ENCODE data around the gene NALF2.
A peak's percentile ranks its signal among the peaks of the same experiment; 100 is the strongest.

The NALF2 gene

GRCh38 chrX:69523314-69523713, 19.2 kb downstream of the NALF2 start:
- in situ Hi-C loops (cut with MboI; ENCODE audit: low pct_unique_long_range_greater_than_20kb, low sequenced_read_pairs, unreplicated experiment) = no loop called here
- TF ChIP-seq CTCF (IDR thresholded peaks at IDR 0.05; ENCODE audit: extremely low read depth, insufficient read depth, missing control alignments) = no peak

DNA sequence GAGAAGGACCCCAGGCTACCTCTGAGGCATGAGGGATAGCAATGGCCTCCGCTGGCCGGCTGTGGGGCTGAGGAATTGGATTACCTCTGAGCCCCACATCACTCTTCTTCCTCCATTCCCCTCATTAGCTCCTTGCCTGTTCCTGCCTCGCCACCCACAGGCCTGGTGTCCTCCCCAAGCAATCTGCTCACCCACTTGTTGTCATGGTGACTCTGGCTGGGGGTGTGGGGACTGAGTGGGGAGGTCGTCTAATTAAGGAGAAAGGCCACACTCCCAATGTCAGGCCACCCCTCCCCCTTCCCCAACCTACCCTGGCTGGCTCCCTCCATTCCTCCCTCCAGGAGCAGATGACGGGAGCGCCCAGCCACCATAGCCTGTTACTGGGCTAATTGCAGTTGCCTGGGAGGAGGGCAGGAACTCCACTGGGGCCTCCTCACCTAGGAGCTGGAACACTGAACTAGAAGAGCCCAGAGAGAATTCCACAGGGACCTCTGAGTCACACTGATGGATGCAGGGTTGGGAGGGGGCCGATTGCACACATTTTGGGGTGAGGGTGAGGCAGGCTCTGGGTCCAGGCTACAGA, 20.7 kb downstream of the NALF2 start:
- in situ Hi-C loops (cut with MboI; ENCODE audit: low pct_unique_long_range_greater_than_20kb, low sequenced_read_pairs, unreplicated experiment) = loop anchor here (25.0 kb wide), 1 partner anchor 512 kb away; the partner anchor contains the start of gene AWAT2
- TF ChIP-seq CTCF (IDR thresholded peaks at IDR 0.05; ENCODE audit: extremely low read depth, insufficient read depth, missing control alignments) = no peak
- DNase-seq (ENCODE audit: low spot score) = no peak

More at GRCh38 chrX:69523314-69523713, 19.2 kb downstream of the NALF2 start:
- no peak for DNase-seq (ENCODE audit: low spot score)

- no peak for DNase-seq (ENCODE audit: low spot score)
- in situ Hi-C loops (cut with MboI; ENCODE audit: low pct_unique_long_range_greater_than_20kb, low sequenced_read_pairs, unreplicated experiment) = loop anchor here (25.0 kb wide), 1 partner anchor 507 kb away; the partner anchor contains the start of gene AWAT2
- no peak for TF ChIP-seq CTCF (IDR thresholded peaks at IDR 0.05; ENCODE audit: extremely low read depth, insufficient read depth, missing control alignments)
Measured at GRCh38 chrX:69530306-69530705, 26.2 kb downstream of the NALF2 start.

GRCh38 chrX:69531031-69531755, 27.1 kb downstream of the NALF2 start:
- in situ Hi-C loops (cut with MboI; ENCODE audit: low pct_unique_long_range_greater_than_20kb, low sequenced_read_pairs, unreplicated experiment) = loop anchor here (25.0 kb wide), 1 partner anchor 506 kb away; the partner anchor contains the start of gene AWAT2
- DNase-seq (ENCODE audit: low spot score) = no peak
- no peak for TF ChIP-seq CTCF (IDR thresholded peaks at IDR 0.05; ENCODE audit: extremely low read depth, insufficient read depth, missing control alignments)

DNA sequence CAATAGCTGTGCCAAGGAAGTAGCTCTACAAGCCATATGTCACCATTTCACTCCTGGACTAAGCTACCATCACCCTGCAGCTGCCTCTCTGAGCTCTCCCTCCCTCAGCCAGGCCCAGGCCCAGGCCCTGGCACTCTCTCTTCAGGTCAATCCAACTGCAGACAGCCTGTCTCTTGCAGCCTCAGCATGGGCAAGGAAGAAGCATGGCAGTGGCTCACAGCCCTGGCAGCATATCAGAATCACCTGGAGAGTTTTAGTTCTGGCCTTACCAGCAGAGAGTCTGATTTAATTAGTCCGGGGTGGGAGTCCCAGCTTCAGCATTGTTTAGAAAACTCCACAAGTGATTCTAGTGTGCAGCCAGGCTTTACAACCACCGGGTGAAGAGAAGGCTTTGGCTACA, 31.5 kb downstream of the NALF2 start:
- in situ Hi-C loops (cut with MboI; ENCODE audit: low pct_unique_long_range_greater_than_20kb, low sequenced_read_pairs, unreplicated experiment) = loop anchor here (25.0 kb wide), 1 partner anchor 502 kb away; the partner anchor contains the start of gene AWAT2
- no peak for DNase-seq (ENCODE audit: low spot score)
- TF ChIP-seq CTCF (IDR thresholded peaks at IDR 0.05; ENCODE audit: extremely low read depth, insufficient read depth, missing control alignments) = no peak

DNA sequence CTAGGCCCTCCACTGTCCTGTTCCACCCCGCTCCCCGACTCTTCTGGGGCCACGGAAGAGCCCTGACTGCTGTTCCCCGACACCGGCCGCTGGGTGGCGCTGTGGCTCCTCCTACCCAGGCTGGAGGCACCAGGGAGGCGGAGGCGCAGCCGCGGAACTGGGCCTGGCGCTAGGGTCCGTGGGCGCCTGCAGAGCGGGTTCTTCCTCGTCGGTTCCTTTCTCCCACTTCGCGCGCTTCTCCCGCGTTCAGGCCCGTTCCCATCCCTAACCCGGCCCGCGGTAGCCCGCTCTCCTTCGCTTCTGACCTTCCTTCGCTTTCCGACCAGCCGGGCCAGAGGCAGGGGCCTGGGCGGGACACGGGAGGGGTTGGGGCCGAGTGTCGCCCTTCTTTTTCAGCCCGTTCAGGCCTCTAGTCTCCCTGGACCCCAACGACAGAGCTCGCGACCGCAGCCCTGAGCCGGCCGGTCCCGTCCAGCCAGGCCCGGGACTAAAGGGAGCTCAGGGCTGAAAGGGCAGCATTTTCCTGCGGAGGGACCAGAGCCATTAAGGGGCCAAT, 34.3 kb downstream of the NALF2 start:
- DNase-seq (ENCODE audit: low spot score) = peak; percentile 77
- in situ Hi-C loops (cut with MboI; ENCODE audit: low pct_unique_long_range_greater_than_20kb, low sequenced_read_pairs, unreplicated experiment) = loop anchor here (25.0 kb wide), 1 partner anchor 499 kb away; the partner anchor contains the start of gene AWAT2

More for the DNA sequence above, 34.3 kb downstream of the NALF2 start:
- peak; percentile 83 for TF ChIP-seq CTCF (IDR thresholded peaks at IDR 0.05; ENCODE audit: extremely low read depth, insufficient read depth, missing control alignments)

All from GM13977 (cell line).